HG02798 (cell line): ENCODE measurements around the gene ATF7IP.

ENCODE experiments used
- ATAC-seq: cut with Tn5 transposase; IDR thresholded peaks from one replicate; pipeline ENCODE4 v1.9.1; 2021; ENCODE audit warnings: mild to moderate bottlenecking; ENCODE audit not compliant: unreplicated experiment, poor library complexity

ATF7IP gene

GRCh38 chr12:14454098-14454907 lies 88.8 kb downstream of the ATF7IP start:
- peak; percentile 75 for ATAC-seq

DNA sequence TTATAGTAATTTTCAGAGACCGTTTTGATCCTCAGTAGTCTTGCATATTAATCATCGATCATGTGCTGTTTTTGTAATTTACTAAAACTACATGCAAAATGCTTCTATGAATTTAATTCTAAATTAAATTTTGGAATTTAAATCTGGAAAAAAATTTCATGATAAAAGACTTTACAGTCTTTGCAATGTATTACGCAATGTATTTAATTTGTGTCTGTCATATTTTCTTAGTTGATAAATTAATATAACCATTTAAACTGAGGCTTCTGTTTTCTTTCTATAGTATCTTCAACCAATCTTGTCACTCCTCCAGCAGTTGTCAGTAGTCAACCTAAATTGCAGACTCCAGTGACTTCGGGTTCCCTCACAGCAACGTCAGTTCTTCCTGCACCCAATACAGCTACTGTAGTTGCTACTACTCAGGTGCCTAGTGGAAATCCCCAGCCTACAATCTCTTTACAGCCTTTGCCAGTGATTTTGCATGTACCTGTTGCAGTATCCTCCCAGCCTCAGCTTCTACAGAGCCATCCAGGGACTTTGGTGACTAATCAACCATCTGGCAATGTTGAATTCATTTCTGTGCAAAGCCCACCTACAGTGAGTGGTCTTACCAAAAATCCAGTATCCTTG lies 94.8 kb downstream of the ATF7IP start:
- ATAC-seq = no peak

- ATAC-seq = no peak
These were observed 106.0 kb downstream of the ATF7IP start for GRCh38 chr12:14471497-14471896.

- ATAC-seq = no peak
These were observed 108.3 kb downstream of the ATF7IP start for GRCh38 chr12:14473707-14474287.

GRCh38 chr12:14479004-14479403 lies 113.5 kb downstream of the ATF7IP start:
- ATAC-seq = no peak

- no peak for ATAC-seq
These were observed 115.7 kb downstream of the ATF7IP start for GRCh38 chr12:14481201-14481600.

- no peak for ATAC-seq
These were observed 116.9 kb downstream of the ATF7IP start for GRCh38 chr12:14482361-14482760.

- no peak for ATAC-seq
These were observed 117.4 kb downstream of the ATF7IP start for GRCh38 chr12:14482886-14483285.

DNA sequence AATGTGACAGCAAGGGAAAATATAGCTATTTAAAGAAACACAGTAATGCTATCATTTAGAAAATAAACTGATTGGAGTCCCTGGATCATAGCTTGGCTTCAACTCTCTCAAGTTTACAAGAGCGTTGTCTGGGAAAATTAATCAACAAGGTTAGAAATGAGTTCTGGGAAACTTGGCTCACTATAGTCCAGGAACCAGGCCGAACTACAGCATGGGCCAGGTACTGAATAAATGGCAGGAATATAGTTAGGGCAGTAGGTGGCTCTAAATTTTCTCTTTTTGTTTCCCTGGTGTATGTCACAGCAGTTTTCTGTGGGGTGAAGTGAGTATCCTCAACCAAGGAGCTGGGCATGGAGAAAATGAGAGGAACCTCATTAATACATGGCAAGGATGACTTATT lies 129.8 kb downstream of the ATF7IP start:
- no peak for ATAC-seq

- no peak for ATAC-seq
These were observed 140.4 kb downstream of the ATF7IP start for GRCh38 chr12:14505626-14506596.

- ATAC-seq = no peak
These were observed 145.1 kb downstream of the ATF7IP start for GRCh38 chr12:14510574-14510973.

GRCh38 chr12:14514154-14514842 lies 148.8 kb downstream of the ATF7IP start:
- ATAC-seq = peak; percentile 58

GRCh38 chr12:14514946-14515345 lies 149.5 kb downstream of the ATF7IP start:
- ATAC-seq = no peak

DNA sequence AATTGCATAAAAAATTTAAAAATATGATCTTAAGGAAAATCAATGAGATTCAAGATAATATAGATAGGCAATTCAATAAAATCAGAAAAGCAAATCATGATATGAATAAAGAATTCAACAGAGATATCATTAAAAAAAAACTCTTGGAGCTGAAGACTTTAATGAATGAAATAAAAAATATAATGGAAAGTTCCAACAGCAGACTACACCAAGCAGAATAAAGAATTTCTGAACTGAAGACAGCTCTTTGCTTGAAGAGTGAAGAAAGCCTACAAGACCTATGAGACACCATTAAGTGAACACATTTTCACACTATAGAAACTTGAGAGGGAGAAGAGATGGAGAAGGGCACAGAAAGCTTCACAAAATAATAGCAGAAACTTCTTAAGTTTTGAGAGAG lies 156.3 kb downstream of the ATF7IP start:
- no peak for ATAC-seq

DNA sequence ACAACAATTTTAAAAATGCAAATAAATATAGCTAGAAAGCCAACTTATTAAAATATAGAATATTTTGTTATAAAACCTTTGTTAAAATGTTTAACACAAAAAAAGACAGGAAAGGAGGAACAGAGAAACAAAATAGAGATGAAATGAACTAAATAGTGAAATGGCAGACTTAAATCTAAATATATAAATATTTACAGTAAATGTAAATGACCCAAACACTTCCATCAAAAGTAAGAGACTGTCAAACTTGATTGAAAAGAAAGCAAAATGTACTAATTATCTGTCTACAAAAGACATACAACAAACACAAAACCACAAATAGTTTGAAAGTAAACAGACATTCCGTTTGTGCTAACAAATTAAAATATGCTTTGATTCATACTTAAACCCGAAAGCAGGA lies 160.5 kb downstream of the ATF7IP start:
- ATAC-seq = no peak

- no peak for ATAC-seq
These were observed 166.7 kb downstream of the ATF7IP start for GRCh38 chr12:14532152-14532551.

DNA sequence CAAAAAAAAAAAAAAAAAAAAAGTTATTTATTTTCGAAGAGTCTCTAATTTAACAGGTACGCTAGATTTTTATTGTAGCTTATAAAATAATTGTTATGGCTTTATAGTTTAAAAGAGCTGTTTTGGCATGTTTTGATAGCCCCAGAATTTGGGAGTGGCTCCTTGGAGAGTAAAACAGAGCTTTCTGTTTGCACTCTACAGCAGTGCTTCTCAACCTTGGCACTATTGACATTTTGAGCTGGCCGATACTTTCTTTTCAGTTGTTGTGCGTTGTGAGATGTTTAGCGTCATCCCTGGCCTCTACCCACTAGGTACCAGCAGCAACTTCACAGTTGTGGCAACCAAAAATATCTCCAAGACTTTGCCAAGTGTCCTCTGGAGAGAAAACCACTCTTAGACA lies 171.6 kb downstream of the ATF7IP start:
- ATAC-seq = no peak

DNA sequence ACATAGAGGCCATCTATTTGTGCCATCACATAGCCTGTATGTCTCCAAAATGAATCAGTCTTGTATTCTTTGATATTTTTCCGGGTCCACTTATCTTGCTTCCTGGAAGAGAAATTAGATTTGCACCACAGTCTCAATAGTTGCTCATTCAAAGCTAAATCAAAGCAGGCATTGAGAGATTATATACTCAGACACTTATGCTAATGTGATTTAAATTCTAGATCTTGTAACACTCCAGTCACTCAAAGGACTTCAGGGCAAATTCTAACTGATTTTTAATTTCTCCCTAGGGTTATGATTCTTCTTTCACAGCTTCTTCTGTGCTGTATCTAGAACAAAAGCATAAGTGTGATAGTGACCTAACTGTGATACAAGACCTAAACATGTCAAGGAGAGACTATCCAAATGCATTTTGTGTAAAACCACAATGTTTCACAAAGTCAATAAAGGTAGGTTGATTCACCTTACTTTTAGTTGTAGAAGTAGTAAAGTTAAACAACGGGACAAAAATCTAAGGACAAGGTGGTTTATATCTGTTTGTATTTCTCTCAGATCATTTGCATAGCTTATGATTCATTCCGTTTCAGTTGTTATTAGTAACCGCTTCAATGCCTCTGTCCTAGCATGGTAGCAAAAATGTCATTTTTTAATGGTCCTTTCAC lies 175.4 kb downstream of the ATF7IP start:
- peak; percentile 68 for ATAC-seq
